B cell (primary cell): ENCODE data around the gene C15orf39.
"Not testable (repeated sequence)": the region's sequence is repeated elsewhere in the genome, so short reads cannot be mapped to it uniquely, and the experiment has no call there.

ENCODE experiments used
- EZH2 ChIP-seq: IDR thresholded peaks from 2 replicates; pipeline ENCODE4 v1.6.1; 2012; ENCODE audit warnings: borderline replicate concordance, low read depth, mild to moderate bottlenecking, moderate library complexity, low read length; ENCODE audit not compliant: insufficient read depth, poor library complexity, severe bottlenecking
- TF ChIP-seq, protein P1 (sequence below): fragments of 200-600 bp; IDR thresholded peaks from one replicate; pipeline ENCODE4 v1.8.0; 2022; ENCODE audit warnings: antibody characterized with exemption, mild to moderate bottlenecking

DNA sequence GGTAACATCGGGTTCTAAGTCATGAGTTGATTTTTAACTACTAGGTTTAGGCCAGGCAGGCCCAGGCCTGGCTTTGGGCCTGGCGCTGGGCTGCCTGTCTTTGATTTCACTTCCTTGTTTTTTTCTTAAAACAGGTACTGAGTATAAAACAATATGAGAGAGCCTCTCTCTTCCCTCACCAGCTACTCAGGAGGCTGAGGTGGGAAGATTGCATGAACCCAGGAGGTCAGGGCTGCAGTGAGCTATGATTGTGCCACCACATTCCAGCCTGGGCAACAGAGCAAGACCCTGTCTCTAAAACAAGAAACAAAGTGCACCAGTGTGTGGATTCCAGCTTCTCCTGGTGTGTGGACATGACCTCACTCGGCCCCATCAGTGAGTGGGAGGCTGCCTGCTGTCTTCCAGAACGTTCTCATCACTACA lies 17.8 kb downstream of the C15orf39 start:
- TF ChIP-seq, protein P1, sequence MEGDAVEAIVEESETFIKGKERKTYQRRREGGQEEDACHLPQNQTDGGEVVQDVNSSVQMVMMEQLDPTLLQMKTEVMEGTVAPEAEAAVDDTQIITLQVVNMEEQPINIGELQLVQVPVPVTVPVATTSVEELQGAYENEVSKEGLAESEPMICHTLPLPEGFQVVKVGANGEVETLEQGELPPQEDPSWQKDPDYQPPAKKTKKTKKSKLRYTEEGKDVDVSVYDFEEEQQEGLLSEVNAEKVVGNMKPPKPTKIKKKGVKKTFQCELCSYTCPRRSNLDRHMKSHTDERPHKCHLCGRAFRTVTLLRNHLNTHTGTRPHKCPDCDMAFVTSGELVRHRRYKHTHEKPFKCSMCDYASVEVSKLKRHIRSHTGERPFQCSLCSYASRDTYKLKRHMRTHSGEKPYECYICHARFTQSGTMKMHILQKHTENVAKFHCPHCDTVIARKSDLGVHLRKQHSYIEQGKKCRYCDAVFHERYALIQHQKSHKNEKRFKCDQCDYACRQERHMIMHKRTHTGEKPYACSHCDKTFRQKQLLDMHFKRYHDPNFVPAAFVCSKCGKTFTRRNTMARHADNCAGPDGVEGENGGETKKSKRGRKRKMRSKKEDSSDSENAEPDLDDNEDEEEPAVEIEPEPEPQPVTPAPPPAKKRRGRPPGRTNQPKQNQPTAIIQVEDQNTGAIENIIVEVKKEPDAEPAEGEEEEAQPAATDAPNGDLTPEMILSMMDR = not testable (repeated sequence)
- not testable (repeated sequence) for TF ChIP-seq EZH2
